DMS114 treated with DMSO at 0.1 percent for 48 hours (cell line): Measurements from ENCODE around the gene ITPKB.
"Not testable (repeated sequence)": the region's sequence is repeated elsewhere in the genome, so short reads cannot be mapped to it uniquely, and the experiment has no call there.

Experiments
- DNase-seq: peaks from one replicate; lab custom pipeline; 2025; ENCODE audit not compliant: unreplicated experiment; lab: John Stamatoyannopoulos, UW

Gene ITPKB

DNA sequence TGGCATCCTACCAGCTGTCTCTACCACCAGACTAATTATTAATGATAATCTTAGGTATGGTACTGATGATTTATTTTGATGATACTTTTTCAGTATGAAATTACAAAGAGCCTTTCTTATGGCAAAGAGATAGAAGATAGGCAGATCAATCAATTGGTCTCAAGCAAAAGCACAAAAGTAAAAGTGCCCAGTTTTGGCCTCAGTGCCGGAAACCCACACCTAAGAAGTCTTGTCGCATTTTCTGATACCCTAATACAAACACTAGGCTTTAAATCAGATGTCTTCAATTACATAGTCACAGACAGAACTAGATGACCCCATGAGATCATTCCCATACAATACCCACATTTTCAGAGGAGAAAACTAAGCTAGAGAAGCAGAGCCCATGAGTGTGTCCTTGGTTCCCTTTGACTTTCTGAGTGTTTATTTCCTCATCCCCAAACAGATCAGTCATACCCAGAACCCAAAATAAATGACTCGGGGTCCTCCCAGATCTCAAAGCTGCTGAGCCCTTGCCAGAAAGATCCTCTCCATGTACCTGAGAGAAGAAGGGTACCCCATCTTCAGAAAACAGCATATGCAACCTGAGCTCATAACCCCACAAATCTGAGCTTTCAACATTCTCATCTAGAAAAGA is 7.7 kb downstream of the ITPKB start:
- no peak for DNase-seq

DNA sequence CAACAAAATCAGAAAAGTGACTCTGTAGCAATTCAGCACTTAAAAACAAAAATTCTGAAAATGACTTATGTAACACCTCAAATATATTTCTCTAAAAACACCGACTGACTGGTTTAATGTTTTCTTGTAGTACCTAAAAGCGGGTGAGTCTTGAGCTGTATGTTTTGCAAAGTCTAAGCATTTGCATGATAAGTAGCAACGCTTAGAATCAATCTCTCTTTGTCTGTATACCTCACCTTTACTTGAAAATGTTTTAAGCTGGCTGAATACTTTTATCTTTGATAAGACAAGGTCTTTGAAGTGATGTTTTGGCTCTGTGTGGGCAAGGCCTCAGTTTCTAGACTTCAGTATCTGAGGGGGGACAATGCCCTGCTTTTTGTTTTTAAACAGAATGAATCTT is 8.2 kb downstream of the ITPKB start:
- no peak for DNase-seq

- DNase-seq = no peak
These were observed 9.0 kb downstream of the ITPKB start for GRCh38 chr1:226730071-226730470.

GRCh38 chr1:226728448-226728847 is 10.6 kb downstream of the ITPKB start:
- no peak for DNase-seq

DNA sequence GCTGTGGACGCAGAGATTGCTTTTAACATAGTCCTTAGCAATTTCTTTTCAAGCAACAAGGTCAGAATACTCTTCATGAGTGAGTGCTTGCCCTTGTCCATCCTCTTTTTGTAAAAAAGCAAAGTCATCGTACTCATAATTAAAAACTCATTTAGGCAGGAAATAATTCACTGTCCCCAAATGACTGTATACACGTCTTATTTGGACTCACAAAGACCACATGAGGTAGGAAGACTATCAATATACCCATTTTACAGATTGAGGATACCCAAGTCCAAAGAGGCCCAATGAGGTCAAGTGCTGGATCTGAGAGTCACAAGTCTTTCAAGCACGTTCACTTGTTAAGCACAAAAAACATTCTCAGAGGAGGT is 13.2 kb downstream of the ITPKB start:
- DNase-seq = no peak

GRCh38 chr1:226723657-226724532 is 15.2 kb downstream of the ITPKB start:
- DNase-seq = no peak

DNA sequence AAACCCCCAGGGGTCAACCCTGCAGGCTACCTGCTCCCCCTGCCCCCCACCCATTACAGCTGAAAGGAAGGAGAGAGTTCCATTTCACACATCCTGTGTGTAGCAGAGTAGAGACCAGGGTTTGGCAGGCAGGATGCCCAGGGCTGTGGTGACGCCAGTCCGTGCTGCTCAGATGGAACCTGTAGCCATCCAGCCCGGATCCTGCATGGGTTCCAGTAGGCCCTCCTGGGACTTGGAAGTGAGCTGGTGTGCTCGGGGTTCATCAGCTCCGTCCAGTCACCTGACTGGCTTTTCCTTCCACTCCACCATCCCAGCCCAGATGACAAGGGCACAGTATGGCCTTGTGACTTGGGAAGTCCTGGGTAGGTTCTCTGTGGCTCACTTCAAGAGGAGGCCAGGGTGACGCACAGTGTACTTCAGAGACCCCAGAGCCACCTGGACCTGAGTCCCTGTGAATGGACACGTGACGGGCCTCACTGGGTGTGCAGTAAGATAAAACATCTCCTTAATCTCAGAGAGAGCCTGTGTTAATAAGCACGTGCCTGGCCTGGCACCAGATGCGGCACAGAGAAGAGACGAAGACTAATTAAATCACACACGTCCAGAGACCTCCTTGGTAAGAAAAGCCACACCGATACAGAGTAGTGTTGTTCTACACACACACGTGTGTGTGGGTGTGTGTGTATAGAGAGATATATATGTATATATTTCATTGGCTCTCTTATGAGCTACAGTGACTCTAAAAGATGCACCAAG is 16.0 kb downstream of the ITPKB start:
- no peak for DNase-seq

DNA sequence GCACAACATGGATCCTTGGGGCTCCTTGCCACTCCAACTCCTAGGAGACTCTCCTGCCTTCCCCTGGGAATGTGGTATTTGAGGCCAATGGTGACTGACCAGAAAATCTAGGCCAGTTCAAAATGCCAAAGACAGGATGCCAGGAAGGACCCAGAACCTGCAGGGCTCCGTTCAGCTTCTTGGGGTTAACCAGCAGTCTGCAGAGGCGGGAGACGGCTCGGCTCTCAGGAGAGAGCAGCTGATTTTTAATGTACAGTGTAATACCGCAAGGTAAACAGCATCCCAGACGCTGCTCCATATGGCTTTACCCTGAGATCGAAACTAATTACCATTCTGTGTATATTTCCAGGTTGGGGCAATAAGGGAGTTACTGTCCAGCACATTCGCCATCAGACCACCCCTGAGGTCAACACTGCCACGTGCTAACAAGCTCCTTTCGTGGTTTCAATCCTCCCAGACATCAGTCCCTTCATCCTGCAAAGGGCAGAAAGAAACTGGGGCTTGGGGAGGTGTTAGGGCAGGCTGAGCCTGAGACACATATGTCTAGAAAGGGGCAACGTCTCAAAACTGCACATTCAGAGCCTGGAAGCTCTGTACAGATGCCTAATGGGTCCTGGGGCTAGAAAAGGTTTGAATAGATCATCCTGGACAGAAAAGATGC is 16.7 kb downstream of the ITPKB start:
- DNase-seq = no peak

DNA sequence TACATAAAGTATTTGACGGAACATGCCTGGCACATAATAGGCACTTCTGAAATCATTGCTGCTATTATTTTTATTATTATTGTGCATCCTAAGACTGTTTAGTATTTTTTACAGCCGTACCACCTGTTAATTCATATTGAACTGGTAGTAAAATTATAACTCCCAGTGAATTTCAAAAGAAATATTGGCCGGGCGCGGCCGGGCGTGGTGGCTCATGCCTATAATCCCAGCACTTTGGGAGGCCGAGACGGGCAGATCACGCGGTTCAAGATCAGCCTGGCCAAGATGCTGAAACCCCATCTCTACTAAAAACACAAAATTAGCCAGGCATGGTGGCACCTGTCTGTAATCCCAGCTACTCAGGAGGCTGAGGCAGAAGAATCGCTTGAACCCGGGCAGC is 18.5 kb downstream of the ITPKB start:
- DNase-seq = not testable (repeated sequence)

- DNase-seq = no peak
These were observed 19.3 kb downstream of the ITPKB start for GRCh38 chr1:226719596-226720387.

- no peak for DNase-seq
These were observed 21.7 kb downstream of the ITPKB start for GRCh38 chr1:226717256-226717909.

GRCh38 chr1:226716577-226716976 is 22.5 kb downstream of the ITPKB start:
- DNase-seq = no peak

DNA sequence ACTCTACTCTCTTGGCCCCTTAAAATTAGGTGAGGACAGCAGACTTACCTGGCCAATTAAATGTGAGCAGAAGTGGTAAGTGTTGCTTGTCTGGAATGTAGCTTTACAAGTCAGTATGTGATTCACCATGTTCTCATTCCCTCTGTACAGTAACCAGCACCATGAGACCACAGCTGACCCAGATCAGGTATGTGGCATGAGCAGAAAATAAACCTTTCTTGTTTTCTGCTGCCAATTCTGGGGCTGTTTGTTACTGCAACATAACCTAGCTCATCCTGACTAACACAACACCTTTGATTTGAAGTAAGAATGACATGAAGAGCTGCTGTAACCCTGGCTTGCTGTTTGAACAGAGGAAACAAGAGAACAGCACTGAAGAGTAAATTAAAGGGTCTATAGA is 24.9 kb downstream of the ITPKB start:
- no peak for DNase-seq

DNA sequence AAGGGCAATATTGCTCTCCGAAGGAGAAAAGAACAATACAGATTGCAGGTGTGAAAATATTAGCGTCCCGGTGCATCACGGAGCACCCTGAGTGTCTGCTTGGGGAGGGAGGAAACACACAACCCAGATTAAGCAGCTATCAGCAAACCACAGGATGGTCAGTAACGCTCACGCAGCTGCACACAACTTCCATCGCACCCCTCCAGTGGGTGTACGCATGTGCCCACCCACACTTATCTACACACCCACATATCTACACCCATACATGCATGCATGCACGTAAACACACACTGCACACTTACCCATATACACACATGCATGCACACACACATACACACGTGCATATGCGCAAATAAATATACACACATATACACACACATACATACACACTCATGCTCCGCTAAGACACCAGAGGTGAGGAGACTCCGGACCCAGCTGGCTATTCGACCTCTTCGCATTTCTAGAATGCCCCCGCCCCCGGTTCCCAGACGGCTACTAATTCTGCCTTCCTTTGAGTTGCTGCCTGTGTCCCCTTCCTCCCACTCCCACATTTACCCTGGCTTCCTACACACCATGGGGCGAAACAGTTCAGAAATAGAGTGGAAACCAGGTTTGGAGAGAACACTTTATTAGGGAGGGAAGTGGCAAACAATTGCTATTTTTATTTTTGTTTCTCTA is 26.2 kb downstream of the ITPKB start:
- DNase-seq = no peak

DNA sequence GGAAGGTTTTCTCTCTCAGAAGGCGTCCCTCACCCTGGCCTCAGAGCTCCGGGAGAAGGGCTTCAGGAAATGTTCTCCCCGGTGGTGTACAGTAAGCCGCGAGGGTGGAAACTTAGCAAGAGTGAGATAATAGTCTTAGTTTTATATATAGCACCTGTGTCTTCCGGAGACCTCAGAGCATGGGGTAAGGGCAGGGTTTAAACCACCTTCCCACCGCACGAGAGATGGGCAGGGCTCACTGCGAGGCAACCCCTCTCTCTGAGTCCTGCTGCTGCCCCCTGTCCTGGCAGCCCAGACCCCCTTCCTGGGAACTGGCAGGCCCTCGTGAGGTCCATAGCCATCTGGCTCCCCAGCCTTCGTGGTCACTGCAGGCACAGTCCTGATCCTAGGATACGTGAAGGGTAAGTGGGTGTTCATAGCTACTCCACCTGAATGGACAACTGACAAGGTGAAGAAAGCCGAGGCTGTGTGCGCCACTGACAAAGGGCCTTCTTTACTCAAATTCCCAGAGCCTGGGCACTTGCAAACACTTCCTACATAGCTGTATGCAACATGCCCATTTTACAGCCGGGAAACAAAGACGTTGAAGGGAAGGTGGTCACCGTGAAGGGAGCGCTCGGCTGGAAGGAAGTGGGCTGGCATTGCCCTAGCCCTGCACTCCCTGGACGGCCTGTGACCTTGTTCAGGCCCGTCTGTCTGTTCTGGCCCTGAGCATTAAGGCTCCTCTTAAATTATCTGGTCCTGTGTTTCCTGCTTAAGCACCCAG is 26.9 kb downstream of the ITPKB start:
- no peak for DNase-seq

- DNase-seq = no peak
These were observed 28.6 kb downstream of the ITPKB start for GRCh38 chr1:226710501-226710900.

DNA sequence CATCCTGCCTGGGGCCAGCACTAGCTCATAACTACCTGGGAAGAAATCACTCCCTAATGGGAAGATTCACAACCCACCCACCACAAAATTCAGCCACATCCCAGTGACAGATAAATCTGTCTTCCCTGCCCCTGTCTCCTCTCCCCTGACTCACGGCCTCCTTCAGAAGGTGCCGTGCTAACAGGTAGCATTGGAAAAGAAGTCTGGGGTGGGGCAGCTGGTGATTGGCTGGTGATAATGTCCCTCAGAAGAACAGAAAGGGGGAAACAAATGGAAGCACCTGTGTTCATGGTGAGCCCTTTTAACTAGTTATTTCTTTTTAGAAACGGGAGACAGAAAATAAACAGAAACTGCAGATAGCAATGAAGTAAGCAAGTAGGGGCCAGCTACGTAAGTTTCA is 29.1 kb downstream of the ITPKB start:
- DNase-seq = no peak

GRCh38 chr1:226708967-226709396 is 30.1 kb downstream of the ITPKB start:
- DNase-seq = no peak

DNA sequence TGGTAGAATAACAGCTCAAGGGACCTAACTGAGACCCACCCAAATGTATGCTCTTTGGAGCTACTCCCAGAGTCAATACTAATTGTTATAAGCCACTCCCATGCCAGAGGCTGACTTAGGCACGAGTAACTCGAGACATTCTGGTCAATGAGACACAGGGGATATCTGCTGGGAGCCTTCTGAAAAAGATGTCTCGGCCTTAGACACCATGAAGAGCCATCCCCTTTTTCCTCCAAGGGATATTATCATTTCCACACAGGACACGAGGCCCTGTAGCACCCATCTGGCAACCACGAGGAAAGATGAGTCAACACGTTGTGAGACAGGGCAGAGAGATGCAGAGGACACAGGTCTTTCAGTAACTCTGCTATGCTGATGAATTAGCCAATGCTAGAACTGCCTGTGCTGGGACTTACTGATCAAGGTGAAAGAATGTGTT is 30.7 kb downstream of the ITPKB start:
- DNase-seq = no peak
